Suprapubic skin (tissue), 4 donors: ENCODE data around the gene ESRRB. TPM values are rescaled to one million over a fixed set of nuclear protein-coding genes. Genes with fewer than 3 reads are reported as not detected.

Source experiments
- DNase-seq, 2 donors: peaks; one replicate each; pipeline ENCODE4 v3.0.0-alpha.2; 2019; ENCODE audit warnings: low spot score in 2 of 2
- H3K27ac ChIP-seq: fragments of 200-600 bp; sonication (generic); one replicate; pipeline ENCODE4 v1.5.1; 2019
- H3K27me3 ChIP-seq: fragments of 200-600 bp; sonication (generic); one replicate; pipeline ENCODE4 v1.5.1; 2019
- H3K36me3 ChIP-seq: fragments of 200-600 bp; sonication (generic); one replicate; pipeline ENCODE4 v1.5.1; 2019
- H3K4me1 ChIP-seq: fragments of 200-600 bp; sonication (generic); one replicate; pipeline ENCODE4 v1.5.1; 2019
- H3K4me3 ChIP-seq: fragments of 200-600 bp; sonication (generic); one replicate; pipeline ENCODE4 v1.5.1; 2019; ENCODE audit warnings: mild to moderate bottlenecking
- H3K9me3 ChIP-seq: fragments of 200-600 bp; sonication (generic); one replicate; pipeline ENCODE4 v1.5.1; 2019
- EP300 ChIP-seq: sonication (generic); formaldehyde crosslinking; IDR thresholded peaks from one replicate; pipeline ENCODE4 v1.6.1; 2017; ENCODE audit warnings: antibody characterized with exemption
- POLR2A ChIP-seq, 2 donors: fragments of 450-650 bp; IDR thresholded peaks; one replicate each; pipeline ENCODE4 v1.6.1; 2017; ENCODE audit warnings: antibody characterized with exemption in 2 of 2, mild to moderate bottlenecking in 2 of 2, moderate library complexity in 2 of 2
- POLR2AphosphoS5 ChIP-seq, 3 donors: sonication (generic); formaldehyde crosslinking; IDR thresholded peaks; one replicate each; pipeline ENCODE4 v1.6.1; 2017; ENCODE audit warnings: antibody characterized with exemption in 3 of 3
- WGBS: methylation state at CpG from one replicate; pipeline ENCODE4 v1.1.5; 2018; 5-methylcytosine and 5-hydroxymethylcytosine counted together
- total RNA-seq, 4 donors: library from RNA; depleted of rRNA; stranded (reverse); fragments of >200 nt; gene quantifications; one replicate each; pipeline ENCODE4 v1.1.0, GENCODE V29; 2016
- TF ChIP-seq, protein P1 (sequence below), 2 donors: fragments of 200-600 bp in 1 of 2; fragments of 450-650 bp in 1 of 2; sonication (generic) in 1 of 2; IDR thresholded peaks; one replicate each; pipeline ENCODE4 v1.5.1; 2016 to 2019; ENCODE audit warnings: antibody characterized with exemption in 2 of 2, mild to moderate bottlenecking in 1 of 2, moderate library complexity in 1 of 2

The ESRRB gene
- total RNA-seq, 4 donors from 2014 or later = 0.38 TPM; not detected in 3

DNA sequence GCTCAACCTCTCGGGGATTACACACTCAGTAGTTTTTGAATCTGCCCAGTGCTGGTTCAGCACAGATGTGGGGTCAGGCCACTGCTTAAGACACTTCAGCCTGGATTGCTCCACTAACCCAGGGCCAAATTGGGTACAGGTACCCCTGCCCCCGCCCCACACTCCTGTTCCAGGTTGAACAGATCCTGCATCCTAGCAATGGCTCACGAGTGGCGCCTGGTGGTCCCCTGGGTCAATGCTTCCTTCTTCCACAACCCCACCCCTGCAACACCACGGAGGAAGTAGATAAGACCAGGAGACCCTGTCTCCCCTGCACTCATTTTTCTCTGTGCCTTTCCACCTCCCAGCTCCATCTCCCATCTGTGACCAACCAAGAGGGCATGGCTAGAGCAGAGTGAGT is 108.4 kb downstream of the ESRRB start:
- H3K27ac ChIP-seq = no peak overlapping the region
- no peak for DNase-seq
- H3K9me3 ChIP-seq = no peaks in the 10 kb centered on the region
- no peaks in the 10 kb centered on the region for H3K4me1 ChIP-seq
- H3K4me3 ChIP-seq = no peak overlapping the region
- WGBS = 69% methylated on average over 5 of the region's 5 CpGs
- no peaks in the 10 kb centered on the region for H3K36me3 ChIP-seq
- no peak for TF ChIP-seq POLR2AphosphoS5 (IDR thresholded peaks at IDR 0.05)
- TF ChIP-seq, protein P1, sequence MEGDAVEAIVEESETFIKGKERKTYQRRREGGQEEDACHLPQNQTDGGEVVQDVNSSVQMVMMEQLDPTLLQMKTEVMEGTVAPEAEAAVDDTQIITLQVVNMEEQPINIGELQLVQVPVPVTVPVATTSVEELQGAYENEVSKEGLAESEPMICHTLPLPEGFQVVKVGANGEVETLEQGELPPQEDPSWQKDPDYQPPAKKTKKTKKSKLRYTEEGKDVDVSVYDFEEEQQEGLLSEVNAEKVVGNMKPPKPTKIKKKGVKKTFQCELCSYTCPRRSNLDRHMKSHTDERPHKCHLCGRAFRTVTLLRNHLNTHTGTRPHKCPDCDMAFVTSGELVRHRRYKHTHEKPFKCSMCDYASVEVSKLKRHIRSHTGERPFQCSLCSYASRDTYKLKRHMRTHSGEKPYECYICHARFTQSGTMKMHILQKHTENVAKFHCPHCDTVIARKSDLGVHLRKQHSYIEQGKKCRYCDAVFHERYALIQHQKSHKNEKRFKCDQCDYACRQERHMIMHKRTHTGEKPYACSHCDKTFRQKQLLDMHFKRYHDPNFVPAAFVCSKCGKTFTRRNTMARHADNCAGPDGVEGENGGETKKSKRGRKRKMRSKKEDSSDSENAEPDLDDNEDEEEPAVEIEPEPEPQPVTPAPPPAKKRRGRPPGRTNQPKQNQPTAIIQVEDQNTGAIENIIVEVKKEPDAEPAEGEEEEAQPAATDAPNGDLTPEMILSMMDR (IDR thresholded peaks at IDR 0.05) = no peak
- TF ChIP-seq POLR2A (IDR thresholded peaks at IDR 0.05) = no peak
- no peak for TF ChIP-seq EP300
- no peaks in the 10 kb centered on the region for H3K27me3 ChIP-seq

DNA sequence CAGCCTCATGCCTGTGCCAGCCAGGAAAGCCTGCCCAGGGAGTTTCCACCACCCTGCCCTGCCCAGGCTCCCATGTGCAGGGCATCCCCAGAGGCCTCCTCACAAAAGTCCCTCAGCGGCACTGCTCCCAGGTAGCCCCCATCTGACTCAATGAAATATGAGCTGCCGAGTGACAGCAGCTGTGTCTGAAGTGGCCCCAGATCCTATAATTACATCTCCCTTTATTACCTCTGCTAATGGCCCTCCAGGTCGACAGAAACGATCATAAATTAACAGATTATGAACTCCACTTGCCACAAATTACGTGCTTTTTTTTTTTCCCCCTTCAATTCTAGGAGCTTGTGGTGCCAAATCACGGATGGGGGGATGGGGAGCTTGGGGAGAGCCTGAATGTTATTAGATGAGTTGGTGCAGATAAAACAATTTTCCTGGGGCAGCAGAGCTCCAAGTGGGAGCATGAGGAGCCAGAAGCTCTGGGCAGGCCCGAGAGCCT is 110.4 kb downstream of the ESRRB start:
- DNase-seq = no peak
- H3K27ac ChIP-seq = no peak overlapping the region
- H3K4me1 ChIP-seq = no peaks in the 10 kb centered on the region
- TF ChIP-seq EP300 (no peak), POLR2A (IDR thresholded peaks at IDR 0.05) (no peak), POLR2AphosphoS5 (IDR thresholded peaks at IDR 0.05) (no peak)
- TF ChIP-seq, protein P1 (IDR thresholded peaks at IDR 0.05) = no peak
- no peak overlapping the region for H3K4me3 ChIP-seq
- H3K9me3 ChIP-seq = no peaks in the 10 kb centered on the region
- 37% methylated on average over 6 of the region's 7 CpGs for WGBS
- no peaks in the 10 kb centered on the region for H3K27me3 ChIP-seq
- H3K36me3 ChIP-seq = no peaks in the 10 kb centered on the region

DNA sequence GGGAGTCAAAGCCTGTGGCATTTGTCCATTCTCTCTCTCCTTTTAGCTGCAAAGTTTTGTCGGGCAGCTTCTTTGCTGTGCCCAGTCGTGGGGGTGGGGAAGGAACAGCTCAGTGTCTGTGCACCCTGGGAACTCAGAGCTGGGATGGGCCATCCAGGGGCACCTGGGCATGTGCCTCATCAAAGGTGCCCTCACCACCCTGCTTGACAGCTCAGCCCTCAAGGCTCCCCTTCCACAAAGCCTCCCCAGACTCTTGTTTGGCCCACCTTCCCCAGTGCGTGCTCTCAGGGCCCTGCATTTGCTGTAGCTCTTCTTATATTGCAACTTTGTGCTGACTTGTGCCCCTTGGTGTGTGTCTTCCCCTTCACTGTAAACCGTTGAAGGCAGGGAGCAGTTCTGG is 112.6 kb downstream of the ESRRB start:
- no peak for TF ChIP-seq POLR2AphosphoS5 (IDR thresholded peaks at IDR 0.05)
- TF ChIP-seq, protein P1 (IDR thresholded peaks at IDR 0.05) = no peak
- TF ChIP-seq POLR2A (IDR thresholded peaks at IDR 0.05) = no peak
- no peak for TF ChIP-seq EP300
- Histone ChIP-seq H3K4me1 (no peaks in the 10 kb centered on the region), H3K36me3 (no peaks in the 10 kb centered on the region), H3K27me3 (no peaks in the 10 kb centered on the region), H3K4me3 (no peak overlapping the region), H3K27ac (no peak overlapping the region), H3K9me3 (no peaks in the 10 kb centered on the region)
- 73% methylated on average over 4 of the region's 4 CpGs for WGBS
- DNase-seq = no peak

DNA sequence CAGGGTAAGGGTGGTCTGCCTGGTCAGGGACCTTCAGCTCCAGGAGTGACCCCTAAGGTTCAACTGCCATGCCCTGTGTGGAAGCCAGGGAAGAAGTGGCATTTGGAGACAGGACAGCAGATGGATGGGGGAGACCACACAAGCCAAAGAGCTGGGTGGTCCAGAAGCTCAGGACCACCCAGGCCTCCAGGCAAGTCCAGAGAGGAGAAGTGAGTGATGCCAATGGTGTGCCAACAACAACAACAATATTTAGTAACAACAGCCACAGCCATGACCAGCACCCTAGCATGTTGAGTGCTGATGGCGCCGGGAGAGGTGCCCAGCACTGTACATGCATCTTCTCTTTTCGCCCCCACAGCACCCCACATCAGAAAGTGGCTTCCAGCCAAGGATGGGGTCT is 113.7 kb downstream of the ESRRB start:
- no peaks in the 10 kb centered on the region for H3K36me3 ChIP-seq
- no peak for DNase-seq
- TF ChIP-seq EP300 = no peak
- TF ChIP-seq POLR2AphosphoS5 (IDR thresholded peaks at IDR 0.05) = no peak
- TF ChIP-seq, protein P1 (IDR thresholded peaks at IDR 0.05) = no peak
- TF ChIP-seq POLR2A (IDR thresholded peaks at IDR 0.05) = no peak

DNA sequence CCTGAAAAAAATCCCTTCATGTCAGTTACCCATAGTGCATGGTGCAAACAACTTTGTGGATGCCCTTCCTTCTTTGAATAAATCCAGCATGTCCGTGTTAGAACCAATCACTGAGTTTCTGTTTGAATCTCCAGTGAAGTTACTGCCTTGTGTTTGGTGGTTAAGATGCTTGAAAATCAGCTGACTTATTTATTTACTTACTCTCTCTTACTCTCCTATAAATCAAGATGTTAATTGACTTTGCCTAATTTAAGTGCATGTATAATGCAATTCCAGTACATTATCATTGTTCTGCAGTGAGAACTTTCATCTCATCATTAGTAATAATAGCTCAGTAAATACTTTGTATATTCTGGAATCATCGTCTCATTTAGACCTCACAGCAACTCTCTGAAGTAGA is 114.2 kb downstream of the ESRRB start:
- Histone ChIP-seq H3K9me3 (no peaks in the 10 kb centered on the region), H3K27me3 (no peaks in the 10 kb centered on the region), H3K4me1 (no peaks in the 10 kb centered on the region), H3K36me3 (no peaks in the 10 kb centered on the region), H3K27ac (no peak overlapping the region), H3K4me3 (no peak overlapping the region)
- WGBS = 85% methylated on average over 2 of the region's 2 CpGs
- DNase-seq = no peak
- TF ChIP-seq, protein P1 (IDR thresholded peaks at IDR 0.05) = no peak
- TF ChIP-seq POLR2AphosphoS5 (IDR thresholded peaks at IDR 0.05) (no peak), POLR2A (IDR thresholded peaks at IDR 0.05) (no peak), EP300 (no peak)

More for the DNA sequence above, 113.7 kb downstream of the ESRRB start:
- no peaks in the 10 kb centered on the region for H3K9me3 ChIP-seq
- H3K4me3 ChIP-seq = no peak overlapping the region
- no peak overlapping the region for H3K27ac ChIP-seq
- no peaks in the 10 kb centered on the region for H3K4me1 ChIP-seq
- no peaks in the 10 kb centered on the region for H3K27me3 ChIP-seq
- 94% methylated on average over 3 of the region's 3 CpGs for WGBS
